Activated effector memory CD4-positive, alpha-beta T cell treated with anti-CD3 and anti-CD28 coated beads, Interleukin-2, amount 50 U/mL, for 16 hours (primary cell): ENCODE measurements around the gene BABAM2.
"Not testable (repeated sequence)": the region's sequence is repeated elsewhere in the genome, so short reads cannot be mapped to it uniquely, and the experiment has no call there.

Experiments used
- DNase-seq: peaks from one replicate; pipeline ENCODE4 v3.0.0-alpha.2; 2020

BABAM2 gene

DNA sequence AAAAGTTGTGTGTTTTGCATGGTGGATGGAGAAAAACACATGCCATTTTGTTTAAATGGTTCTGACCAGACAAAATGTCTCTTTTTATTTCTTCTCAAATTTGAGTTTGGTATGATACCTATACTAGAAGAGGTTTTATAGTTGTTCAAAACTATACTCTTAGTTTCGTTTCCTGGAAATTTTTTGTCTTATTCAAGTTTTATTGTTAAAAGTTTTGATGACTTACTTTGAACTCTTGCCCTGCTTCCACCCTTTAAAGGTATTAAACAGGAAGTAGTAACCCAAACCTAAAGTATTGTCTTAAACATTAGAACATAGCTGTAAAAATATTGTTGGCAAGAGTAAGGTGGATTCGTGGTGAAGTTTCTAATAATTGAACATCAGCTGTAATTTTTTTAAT is 98.2 kb downstream of the BABAM2 start:
- DNase-seq, result no peak

DNA sequence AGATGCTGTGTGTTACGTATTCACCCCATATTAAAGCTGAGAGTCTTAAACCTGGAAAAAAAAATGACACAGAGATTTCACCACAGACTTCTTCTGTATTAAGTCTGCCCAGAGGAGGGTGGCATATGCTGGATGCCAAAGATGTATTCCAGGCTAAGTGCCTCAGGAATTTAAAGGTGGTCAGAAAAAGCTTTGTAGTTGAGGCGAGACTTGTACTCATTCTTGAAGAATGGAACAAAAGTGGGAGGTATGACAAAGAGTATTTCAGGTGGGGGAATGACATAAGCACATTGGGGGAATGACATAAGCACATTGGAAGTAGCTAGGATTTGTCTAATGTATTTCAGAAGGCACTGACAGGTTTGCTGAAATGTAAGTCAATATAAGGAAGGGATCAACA is 98.6 kb downstream of the BABAM2 start:
- DNase-seq, result no peak

DNA sequence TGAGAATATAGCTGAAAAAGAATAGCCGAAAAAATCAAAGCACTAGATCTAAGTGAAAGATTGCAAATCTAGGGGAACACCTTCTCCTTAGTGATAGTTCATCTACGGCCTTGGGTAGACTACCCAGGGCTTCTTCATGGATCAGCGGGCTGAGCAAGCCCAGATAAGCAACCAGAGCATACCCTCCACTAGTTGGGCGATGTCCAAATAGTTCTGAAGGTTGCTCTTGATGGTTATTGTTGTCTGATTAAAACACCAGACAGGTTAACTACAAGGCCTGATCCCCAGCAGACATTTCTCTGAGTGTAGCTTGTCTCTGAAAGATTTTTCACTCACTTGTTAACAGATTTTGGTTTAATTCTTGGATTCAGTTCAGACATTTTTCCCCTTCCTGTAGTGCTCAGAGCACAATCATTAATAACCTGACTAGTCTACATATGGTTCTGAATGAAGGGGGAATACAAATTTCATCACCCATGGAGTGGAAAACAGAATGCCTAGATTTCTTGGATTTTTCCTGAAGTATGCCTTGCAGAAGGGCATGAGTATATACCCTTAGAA is 99.6 kb downstream of the BABAM2 start:
- DNase-seq, result no peak

DNA sequence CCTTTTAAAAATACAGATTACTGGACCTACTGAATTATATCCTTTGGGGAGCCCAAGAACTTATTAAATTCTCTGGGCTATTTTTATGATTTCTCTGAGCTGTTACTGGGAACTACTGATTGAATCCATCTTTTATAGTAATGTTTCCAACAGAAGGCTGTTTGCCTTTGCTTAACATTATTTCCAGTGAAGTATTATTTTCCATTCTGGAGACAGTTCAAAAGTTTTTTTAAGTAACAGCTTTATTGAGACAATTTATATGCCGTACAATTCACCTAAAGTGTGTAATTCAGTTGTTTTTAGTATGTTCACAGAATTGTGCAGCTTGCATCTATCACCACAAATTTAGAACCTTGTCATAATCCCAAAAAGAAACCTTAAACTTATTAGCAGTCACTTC is 100.6 kb downstream of the BABAM2 start:
- DNase-seq, result no peak

DNA sequence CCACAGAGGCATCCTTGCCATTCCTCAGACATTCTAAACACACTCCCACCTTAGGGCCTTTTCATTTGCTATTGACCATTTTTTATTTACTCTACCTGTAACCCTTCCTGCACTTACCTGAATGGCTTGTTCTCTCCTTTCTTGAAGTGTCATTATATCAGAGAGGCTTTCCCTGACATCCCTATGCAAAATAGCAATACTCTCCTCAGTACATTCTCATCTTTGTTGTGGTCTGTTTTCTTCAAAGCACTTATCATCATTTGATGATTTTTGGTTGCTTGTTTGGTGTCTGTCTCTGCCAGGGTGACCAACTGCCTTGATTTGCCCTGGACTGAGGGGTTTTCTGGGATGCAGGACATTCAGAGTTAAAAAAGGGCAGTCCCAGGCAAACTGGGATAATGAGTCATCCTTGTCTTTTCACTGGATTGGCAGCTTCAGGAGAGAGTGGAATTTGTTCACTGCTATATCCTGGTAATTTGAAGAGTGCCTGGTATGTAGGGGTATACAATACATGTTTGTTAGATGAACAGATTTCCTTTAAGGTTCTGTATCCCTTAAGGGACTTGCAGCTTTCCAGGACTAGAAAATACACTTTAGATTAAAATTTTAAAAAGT is 102.4 kb downstream of the BABAM2 start:
- DNase-seq, result no peak

DNA sequence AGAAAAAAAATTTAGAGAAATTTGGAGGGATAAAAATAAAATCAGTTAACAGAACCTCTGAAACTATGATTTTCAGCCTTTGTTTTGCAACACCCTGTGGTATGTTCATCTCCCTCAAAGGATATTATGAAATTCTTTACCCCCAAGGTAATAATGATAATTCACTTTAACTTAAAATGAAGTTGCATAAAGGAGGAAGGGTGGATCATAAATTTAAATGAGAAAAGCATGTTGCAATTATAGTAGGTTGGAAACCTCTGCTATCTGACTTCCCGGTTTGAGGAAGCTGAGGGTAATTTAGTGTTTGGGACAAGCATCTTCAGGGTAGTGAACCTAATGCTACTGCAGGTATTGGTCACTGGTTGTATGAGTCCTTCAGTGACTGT is 102.9 kb downstream of the BABAM2 start:
- no peak for DNase-seq

DNA sequence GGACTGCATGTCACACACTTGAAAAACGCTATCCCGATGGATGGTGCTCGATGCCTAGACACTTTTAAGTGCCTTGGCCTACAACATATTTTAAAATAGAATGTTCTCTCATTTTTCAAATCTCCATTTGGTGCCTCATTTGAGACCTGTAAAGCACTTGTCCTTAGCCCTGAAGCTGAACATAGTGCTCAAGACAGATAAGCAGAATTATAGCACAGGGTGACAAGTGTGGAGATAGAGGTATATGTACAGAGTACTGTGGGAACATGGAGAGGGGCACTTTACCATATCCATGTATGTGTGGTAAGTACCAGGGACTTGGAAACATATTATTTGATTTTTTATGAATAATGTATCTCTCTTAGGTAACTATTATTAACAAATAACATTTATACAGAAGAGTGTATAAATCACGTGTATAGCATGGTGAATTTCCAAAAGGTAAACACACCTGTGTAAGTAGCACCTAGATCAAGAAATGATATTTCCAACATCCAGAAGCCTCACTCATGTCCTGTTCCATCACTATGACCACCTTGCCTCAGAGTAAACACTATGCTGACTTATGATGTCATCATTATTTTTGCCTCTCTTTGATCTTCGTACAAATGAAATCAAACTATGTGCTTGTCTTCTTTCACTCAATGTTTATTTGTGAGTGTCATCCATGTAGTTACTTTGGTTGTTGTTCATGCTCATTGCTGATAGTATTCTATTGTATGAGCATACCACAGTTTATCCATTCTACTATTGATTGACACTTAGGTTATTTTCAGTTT is 103.6 kb downstream of the BABAM2 start:
- DNase-seq, result no peak

DNA sequence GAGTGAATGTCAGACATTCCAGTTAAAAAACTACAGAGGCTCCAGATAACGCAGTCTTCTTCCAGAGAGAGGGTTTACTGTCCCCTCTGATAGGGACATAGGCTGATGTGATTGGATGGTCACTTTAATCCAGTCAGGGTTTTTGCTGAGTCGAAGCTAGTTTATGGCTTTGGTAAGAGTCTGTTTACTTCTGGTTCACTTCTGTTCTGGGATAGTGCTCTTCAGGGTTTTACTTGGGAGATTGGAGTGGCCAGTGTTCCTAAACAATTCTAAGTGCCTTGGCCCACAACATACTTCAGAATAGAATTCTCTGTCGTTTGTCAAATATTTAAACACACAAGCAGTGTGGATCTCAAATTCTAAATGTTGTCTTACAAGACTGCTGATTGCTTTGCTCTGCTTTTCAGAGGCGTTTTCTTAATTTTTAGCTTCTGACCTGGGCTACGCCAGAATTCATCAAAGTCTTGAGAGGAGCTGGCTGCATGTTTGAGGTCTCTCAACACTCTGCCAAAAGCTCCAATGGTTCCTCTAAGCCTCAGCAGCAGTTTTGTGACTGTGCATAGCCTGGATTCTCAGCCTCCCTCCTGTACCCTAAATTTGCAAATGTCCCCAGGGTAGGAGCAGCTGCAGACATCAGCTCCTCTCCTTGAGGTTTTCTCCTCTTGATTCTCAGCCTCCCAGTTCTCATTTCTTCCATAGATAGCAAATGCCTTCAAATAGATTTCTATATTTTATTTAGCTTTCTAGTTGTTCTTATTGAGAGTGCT is 105.8 kb downstream of the BABAM2 start:
- no peak for DNase-seq

DNA sequence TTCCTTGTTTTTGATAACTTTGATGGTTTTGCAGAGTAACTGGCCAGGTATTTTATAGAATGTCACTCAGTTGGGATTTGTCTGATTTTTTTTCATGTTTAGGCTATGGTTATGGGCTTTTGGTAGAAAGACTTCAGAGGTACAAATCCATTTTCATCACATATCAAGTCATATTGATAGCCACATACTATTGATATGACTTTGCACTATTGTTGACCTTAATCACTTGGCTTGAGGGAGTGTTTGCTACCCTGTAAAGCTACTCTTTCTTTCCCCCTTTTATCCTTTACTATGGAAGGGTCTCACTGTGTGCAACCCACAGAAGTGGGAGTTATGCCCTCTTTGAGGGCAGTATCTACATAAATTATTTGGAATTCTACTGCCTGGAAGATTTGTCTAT is 109.8 kb downstream of the BABAM2 start:
- no peak for DNase-seq

DNA sequence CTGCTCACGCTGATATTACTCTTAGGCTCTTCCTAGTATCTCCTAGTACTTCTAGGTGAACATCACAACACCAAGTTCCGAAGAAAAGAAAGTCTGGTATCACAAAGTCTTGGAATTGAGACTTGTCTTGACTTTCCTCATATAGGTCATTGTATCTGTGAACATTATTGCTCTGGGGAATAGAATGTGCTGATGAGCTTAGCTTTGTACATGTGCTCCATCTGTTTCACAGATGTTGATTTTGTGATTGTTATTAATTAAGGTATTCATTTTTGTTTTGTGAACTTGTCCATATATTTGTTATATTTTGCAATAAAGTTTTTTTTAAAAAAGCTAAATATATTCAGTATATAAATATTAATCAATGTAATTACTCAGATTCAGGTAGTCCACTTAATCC is 111.7 kb downstream of the BABAM2 start:
- no peak for DNase-seq

DNA sequence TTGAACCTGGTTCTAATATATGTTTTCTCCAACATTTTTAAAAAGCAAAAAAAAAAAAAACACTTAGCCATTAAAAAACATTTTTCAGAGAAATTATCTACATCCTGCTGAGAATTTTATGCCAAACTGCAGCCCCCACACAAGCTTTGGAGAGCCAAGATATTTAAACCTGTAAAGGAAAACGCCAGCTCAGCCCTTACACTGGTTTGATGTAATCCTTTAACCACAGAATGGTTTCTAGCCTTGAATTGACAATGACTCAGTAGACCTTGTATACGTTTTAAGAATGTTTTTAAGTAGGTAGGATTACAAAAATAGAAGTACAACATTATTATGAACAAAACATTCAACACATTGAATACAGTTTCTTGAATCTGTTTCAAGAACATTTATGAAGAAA is 113.6 kb downstream of the BABAM2 start:
- DNase-seq, result no peak

DNA sequence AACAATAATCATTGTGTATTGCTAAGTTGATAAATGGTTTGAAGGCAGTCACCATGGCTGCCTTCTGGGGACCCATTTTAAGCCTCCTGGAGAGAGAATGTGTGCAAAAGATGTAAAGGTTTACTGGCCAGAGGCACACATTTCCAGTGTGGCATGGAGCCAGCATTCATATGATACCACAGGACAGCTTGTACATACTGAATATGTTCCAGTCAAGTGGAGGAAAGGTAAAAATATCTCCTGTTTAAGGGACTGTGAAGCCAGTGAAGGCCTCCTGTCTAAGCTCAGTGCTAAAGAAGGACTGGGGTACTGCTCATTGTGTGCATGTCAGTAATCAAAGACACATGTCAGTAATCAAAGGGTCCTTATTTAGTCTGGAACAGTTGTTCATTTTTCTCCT is 119.2 kb downstream of the BABAM2 start:
- DNase-seq, result no peak

DNA sequence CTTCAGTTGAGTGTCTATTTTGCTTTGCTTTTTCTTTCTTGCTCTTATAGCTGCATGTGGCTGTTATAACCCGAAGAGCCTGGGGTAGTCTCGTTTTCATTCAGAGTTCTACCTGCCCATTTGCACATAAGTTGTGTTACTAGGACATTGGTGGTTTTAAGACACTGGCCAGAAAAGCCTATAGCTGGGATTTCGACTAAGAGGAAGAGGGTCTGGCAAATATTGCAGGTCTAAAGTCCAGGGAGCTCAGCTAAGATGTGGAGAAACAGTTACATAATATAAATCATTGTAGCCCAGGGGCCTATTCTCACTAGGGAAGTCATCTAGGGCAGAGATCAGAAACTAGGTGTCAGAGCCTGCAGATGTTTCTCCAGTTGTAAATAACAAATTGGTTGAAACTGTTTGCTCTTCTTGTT is 120.8 kb downstream of the BABAM2 start:
- DNase-seq, result no peak

DNA sequence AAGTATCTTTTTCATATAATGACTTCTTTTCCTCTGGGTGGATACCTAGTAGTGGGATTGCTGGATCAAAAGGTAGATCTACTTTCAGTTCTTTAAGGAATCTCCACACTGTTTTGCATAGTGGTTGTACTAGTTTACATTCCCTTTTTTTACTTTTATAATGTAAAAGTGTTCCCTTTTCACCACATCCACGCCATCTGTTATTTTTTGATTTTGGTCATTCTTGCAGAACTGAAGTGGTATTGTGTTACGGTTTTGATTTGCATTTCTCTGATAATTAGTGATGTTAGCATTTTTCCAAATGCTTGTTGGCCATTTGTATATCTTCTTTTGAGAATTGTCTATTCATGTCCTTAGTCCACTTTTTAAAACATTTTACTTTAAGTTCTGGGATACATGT is 127.9 kb downstream of the BABAM2 start:
- not testable (repeated sequence) for DNase-seq

DNA sequence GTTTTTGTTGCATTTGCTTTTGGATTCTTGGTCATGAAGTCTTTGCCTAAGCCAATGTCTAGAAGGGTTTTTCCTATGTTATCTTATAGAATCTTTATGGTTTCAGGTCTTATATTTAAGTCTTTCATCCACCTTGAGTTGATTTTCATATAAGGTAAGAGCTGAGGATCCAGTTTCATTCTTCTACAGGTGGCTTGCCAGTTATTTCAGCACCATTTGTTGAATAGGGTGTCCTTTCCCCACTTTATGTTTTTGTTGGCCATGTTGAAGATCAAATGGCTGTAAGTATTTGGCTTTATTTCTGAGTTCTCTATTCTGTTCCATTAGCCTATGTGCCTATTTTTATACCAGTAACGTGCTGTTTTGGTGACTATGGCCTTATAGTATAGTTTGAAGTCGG is 129.0 kb downstream of the BABAM2 start:
- DNase-seq, result not testable (repeated sequence)

DNA sequence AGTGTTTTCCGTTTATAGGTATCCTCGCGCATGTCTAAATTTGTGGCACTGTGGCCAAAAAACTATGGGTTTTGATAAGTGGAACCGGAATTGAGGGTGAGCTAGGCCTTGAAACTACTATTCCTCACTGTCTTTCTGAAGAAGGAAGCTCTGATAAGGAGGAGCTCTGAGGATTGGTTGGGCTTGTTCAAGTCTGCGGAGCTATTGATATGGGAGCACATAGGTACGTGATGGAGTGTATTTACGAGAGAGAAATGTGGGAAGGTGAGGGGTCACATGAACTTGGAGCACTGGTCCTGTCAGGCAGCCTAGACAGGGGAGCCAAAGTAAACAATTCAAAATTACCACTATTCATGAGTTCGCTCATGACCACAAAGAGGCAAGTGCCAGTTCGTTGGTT is 131.4 kb downstream of the BABAM2 start:
- no peak for DNase-seq

DNA sequence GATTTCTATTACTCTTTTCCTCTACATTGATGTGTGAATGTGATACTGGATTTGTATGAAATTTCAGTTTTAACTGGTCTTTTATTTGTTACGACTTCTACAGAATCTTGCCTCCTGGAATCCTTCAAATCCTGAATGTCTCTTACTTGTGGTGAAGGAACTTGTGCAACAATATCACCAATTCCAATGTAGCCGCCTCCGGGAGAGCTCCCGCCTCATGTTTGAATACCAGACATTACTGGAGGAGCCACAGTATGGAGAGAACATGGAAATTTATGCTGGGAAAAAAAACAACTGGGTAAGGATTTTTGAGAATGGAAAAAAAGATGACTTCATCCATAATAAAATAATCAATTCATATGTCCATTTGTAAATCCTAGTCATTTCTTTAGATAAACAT is 134.6 kb downstream of the BABAM2 start:
- no peak for DNase-seq

DNA sequence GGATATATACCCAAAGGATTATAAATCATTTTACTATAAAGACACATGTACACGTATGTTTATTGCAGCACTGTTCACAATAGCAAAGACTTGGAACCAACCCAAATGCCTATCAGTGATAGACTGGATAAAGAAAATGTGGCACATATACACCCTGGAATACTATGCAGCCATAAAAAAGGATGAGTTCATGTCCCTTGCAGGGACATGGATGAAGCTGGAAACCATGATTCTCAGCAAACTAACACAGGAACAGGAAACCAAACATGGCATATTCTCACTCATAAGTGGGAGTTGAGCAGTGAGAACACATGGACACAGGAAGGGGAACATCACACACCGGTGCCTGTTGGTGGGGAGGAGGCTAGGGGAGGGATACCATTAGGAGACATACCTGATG is 135.7 kb downstream of the BABAM2 start:
- not testable (repeated sequence) for DNase-seq

DNA sequence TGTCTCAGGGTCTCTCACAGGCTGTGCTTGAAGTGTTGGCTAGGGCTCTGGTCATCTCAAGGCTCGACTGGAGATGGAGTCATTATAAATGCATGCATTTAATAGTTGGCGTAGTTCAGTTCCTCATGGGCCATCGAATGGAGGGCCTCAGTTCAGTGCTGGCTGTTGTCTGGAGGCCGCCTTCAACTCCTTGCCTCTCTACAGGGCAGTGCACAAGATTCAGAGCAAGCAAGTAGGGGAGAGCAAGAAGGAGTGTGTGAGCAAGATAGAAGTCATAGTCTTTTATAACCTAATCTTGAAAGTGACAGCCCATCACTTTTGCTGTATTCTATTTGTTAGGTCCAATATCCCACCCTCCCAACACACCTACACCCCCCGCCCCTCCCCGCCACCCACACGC is 137.5 kb downstream of the BABAM2 start:
- DNase-seq, result no peak

DNA sequence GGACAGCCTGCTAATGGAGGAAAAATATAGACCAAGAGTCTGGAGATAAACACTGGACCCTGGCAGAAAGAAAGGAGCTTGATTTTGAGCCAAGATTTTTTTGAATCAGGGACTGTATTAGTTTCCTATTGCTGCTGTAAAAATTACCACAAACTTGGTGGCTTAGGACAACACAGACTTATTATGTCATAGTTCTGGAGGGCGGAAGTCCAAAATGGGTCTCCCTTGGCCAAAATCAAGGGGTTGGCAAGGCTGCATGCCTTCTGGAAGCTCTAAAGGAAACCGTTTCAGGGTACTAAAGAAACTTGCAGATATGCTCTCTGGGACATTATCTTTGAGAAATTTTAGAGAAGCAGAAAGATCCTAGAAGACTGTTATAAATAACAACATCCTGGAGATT is 140.1 kb downstream of the BABAM2 start:
- DNase-seq, result no peak

DNA sequence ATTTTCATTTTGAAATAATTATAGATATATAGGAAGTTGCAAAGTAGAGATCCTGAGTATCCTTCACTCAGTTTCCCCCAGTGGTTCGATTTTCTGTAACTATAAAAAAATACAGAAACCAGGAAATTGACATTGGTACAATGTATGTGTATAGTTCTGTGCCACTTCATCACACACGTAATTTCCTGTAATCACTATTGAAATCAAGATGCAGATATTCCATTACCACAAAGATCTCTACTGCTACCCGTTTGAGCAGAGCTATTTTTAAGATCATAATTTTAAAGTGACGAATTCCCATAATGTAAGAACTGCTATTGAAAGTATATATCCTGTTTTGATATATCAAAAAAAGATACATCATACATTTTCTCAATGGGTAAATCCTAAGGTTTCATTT is 142.3 kb downstream of the BABAM2 start:
- DNase-seq, result no peak

DNA sequence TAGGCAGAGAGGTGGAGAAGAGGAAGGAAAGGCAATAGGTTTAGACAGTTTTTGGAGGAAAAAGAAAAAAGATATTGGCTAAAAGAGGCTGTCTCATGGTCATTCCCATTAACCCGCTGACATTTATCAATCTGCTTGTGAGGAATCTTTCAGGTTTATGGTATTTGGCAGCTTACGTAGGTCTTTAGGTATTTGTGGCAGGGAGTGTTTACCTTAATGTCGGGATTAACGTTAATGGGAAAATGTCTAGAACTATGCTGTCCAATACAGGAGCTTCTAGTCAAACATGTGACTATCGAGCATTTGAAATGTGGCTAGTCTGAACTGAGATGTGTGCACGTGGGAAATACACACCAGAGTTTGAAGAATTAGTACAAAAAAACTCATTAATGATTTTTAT is 144.2 kb downstream of the BABAM2 start:
- no peak for DNase-seq

DNA sequence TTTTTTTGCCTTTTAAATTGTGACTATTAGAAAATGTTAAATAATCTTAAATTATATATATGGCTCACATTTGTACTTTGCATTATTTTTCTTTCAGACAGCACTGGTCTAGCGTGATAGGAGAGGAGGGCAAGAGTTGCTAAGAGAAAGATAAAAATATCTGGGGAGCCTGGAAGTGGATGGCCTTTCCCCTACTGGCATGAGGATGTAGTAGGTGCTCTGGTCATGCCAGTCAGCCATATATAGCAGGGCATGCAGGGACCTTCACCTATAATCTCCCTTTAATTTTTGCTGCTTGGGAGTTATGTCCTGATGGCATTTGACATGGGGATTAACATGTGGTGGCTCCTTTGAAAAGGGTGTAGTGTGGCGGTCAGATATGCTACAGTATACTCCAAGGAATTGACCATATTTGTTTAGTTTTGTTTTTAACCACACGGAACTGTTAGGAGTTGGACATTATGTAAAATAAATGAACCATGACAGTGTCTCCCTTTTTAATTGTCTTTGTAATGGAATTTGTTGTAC is 144.7 kb downstream of the BABAM2 start:
- no peak for DNase-seq

DNA sequence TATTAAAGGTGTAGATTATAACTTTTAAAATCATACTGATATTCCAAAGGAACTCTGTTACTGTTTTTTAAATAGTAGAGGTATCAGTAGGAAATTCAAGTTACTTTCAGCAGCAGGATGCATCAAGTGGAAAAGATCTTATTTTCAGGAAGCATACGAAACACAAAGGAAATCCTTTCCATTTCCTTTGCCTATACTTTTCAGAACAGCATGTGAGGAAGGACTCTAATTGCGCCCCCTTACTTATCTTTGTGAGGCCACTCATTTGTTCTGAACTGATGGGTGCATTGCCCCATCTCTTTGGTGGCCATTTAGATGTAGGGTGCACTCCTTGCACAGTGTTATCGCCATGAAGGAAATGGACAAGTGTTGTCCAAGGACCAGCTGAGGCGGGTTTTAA is 145.3 kb downstream of the BABAM2 start:
- DNase-seq, result no peak
